T-cell (primary cell): ENCODE measurements around the gene GPC5. TPM values are rescaled to one million over a fixed set of nuclear protein-coding genes. Genes with fewer than 3 reads are reported as not detected.

ENCODE experiments used
- ATAC-seq, 4 experiments: fragments of 200-7000 bp in 3 of 4; fragments of 150-1000 bp in 1 of 4; cut with Tn5 transposase; replicated peaks in 1 of 4; 1 replicate in 3 of 4; 2 replicates in 1 of 4; pipeline ENCODE4 v1.10.0; 2021; ENCODE audit warnings: moderate library complexity in 3 of 4, mild to moderate bottlenecking in 2 of 4, moderate number of reproducible peaks in 1 of 4
- CTCF ChIA-PET, 2 donors: fragments of 300-600 bp; sonication (Branson Sonifier 250); formaldehyde crosslinking; loops; one replicate each; lab custom pipeline; 2022; ENCODE audit warnings: antibody characterized with exemption in 2 of 2; lab: Charles Lee
- POLR2A ChIA-PET, 2 donors: fragments of 300-600 bp; sonication (Branson Sonifier 250); formaldehyde crosslinking; loops; one replicate each; lab custom pipeline; 2022; ENCODE audit warnings: antibody characterized with exemption in 2 of 2; lab: Charles Lee
- DNase-seq, 35 experiments: peaks; one replicate each; pipeline versions ENCODE4 v3.0.0 to v3.0.0-alpha.2; 2013 to 2023
- H3K27ac ChIP-seq: one replicate; pipeline ENCODE4 v1.5.1; 2013; ENCODE audit warnings: low read length
- H3K27me3 ChIP-seq, 2 experiments: replicated peaks in 1 of 2; 1 replicate in 1 of 2; 2 replicates in 1 of 2; pipeline versions ENCODE4 v1.6.1 to v1.7.0; 2013; ENCODE audit warnings: low read length in 1 of 2, mixed read lengths in 1 of 2; ENCODE audit not compliant: control insufficient read depth in 2 of 2, insufficient read depth in 2 of 2; ENCODE audit errors: extremely low read depth in 1 of 2
- H3K36me3 ChIP-seq, 2 donors: 1 replicate in 1 of 2; 2 replicates in 1 of 2; pipeline versions ENCODE4 v1.6.1 to v1.7.0; 2013; ENCODE audit warnings: low read length in 1 of 2; ENCODE audit not compliant: control insufficient read depth in 2 of 2, insufficient read depth in 1 of 2; ENCODE audit errors: extremely low read depth in 1 of 2
- H3K4me1 ChIP-seq, 2 experiments: 1 replicate in 1 of 2; 2 replicates in 1 of 2; pipeline versions ENCODE4 v1.6.1 to v1.7.0; 2013; ENCODE audit warnings: low read length in 2 of 2, mixed read lengths in 1 of 2; ENCODE audit not compliant: insufficient read depth in 2 of 2, control insufficient read depth in 1 of 2; ENCODE audit errors: extremely low read depth in 1 of 2
- H3K4me3 ChIP-seq, 2 donors: 1 replicate in 1 of 2; 2 replicates in 1 of 2; pipeline versions ENCODE4 v1.5.1 to v1.7.0; 2013; ENCODE audit warnings: mild to moderate bottlenecking in 2 of 2, low read length in 1 of 2, moderate library complexity in 1 of 2; ENCODE audit not compliant: control insufficient read depth in 1 of 2; ENCODE audit errors: extremely low read depth in 1 of 2
- H3K9me3 ChIP-seq: 2 replicates; pipeline ENCODE4 v1.7.0; 2013
- H3K27ac Mint-ChIP-seq, 2 donors: one replicate each; pipeline ENCODE4 v1.8.0; 2020 to 2021; ENCODE audit warnings: mild to moderate bottlenecking in 2 of 2, mixed read lengths in 2 of 2
- H3K27me3 Mint-ChIP-seq, 2 donors: one replicate each; pipeline ENCODE4 v1.8.0; 2021 to 2022; ENCODE audit warnings: mixed read lengths in 2 of 2
- H3K36me3 Mint-ChIP-seq: one replicate; pipeline ENCODE4 v1.8.0; 2021; ENCODE audit warnings: mixed read lengths
- H3K4me1 Mint-ChIP-seq, 3 donors: one replicate each; pipeline ENCODE4 v1.8.0; 2020 to 2022; ENCODE audit warnings: mixed read lengths in 3 of 3, mild to moderate bottlenecking in 1 of 3
- H3K4me3 Mint-ChIP-seq, 3 donors: one replicate each; pipeline ENCODE4 v1.8.0; 2020 to 2022; ENCODE audit warnings: mild to moderate bottlenecking in 3 of 3, mixed read lengths in 3 of 3, moderate library complexity in 3 of 3
- H3K9me3 Mint-ChIP-seq, 3 donors: one replicate each; pipeline ENCODE4 v1.8.0; 2020 to 2022; ENCODE audit warnings: mixed read lengths in 3 of 3
- WGBS: methylation state at CpG from one replicate; pipeline ENCODE4 v1.1.5; 2013; ENCODE audit warnings: missing lambda C conversion rate; ENCODE audit not compliant: insufficient coverage; 5-methylcytosine and 5-hydroxymethylcytosine counted together
- total RNA-seq, 35 experiments: library from RNA in 6 of 35; stranded (reverse) in 6 of 35; fragments of 120-200 nt in 1 of 35; gene quantifications; one replicate each; pipeline versions ENCODE4 v1.2.1 to v1.2.4 and lab custom pipeline; 2013 to 2026

GPC5 gene
- total RNA-seq, 5 donors from 2014 or later (not counting 1 experiment from before 2014, with no cell fraction given): 0.12 to 0.39 (median 0.26) TPM

DNA sequence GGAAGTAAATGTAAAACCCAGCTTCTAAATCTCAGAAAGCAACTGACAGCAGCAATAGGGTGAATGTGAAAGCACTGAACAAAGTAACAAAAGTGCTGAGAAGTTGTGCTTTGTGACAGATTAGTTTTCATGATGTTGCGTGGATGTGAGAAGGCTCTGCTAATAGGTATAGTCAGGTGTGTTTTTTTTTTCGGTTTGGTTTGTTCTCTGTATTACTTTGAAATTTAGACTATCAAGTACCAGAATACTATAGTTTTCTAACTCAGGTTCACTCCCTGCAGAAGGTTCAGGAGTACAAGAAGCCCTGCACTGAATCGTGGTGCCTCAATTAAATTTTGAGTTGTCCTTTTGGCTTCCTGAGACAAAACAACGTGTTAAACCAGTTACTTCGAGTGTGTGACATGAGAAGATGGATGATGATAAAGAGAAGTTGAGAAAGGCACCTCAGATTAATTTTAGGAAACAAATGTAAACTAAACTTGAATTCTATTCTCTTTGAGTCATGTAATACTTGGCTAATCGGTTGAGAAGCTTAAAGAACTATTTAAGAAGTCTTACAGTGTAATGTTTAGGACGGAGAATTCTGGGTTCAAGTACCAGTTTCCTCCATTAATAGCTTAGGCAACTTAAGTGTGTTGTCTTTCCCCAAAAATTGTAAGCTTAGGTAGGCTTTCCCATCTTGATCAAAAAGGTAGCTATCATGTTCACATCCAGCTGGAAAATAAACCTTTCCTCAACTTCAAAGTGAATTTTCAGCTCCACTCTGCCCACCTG is 40.6 kb upstream of the GPC5 start:
- H3K27me3 ChIP-seq: no peaks in the 10 kb centered on the region
- no peak overlapping the region for H3K27ac ChIP-seq
- peaks cover 0 to 3% of the 10 kb centered on the region in 2 experiments for H3K4me1 ChIP-seq
- DNase-seq (no peak), ATAC-seq (no peak)
- no peak overlapping the region for H3K4me3 ChIP-seq
- ChIA-PET POLR2A (interaction anchor here in 1 of 2 donors (1.2 kb wide), 1 partner anchor 11 kb away, joined by 4 read pairs; no protein-coding TSS in a partner anchor), CTCF (interaction anchor here (0.6 to 0.7 kb wide), 3 partner anchors 8 to 48 kb away, joined by 3 read pairs; no protein-coding TSS in a partner anchor)
- WGBS: 80% methylated on average over 1 of the region's 7 CpGs
- H3K36me3 ChIP-seq: peaks cover 0 to 29% of the 10 kb centered on the region in 2 donors
- H3K9me3 ChIP-seq: no peaks in the 10 kb centered on the region
- H3K36me3 Mint-ChIP-seq: peaks cover 27% of the 10 kb centered on the region
- peak overlapping the region in 1 of 2 donors; percentile 46 for H3K27ac Mint-ChIP-seq
- H3K9me3 Mint-ChIP-seq: no peaks in the 10 kb centered on the region
- peaks cover 14 to 32% (median 17%) of the 10 kb centered on the region in 3 donors for H3K4me1 Mint-ChIP-seq
- no peak overlapping the region for H3K4me3 Mint-ChIP-seq
- H3K27me3 Mint-ChIP-seq: no peaks in the 10 kb centered on the region

DNA sequence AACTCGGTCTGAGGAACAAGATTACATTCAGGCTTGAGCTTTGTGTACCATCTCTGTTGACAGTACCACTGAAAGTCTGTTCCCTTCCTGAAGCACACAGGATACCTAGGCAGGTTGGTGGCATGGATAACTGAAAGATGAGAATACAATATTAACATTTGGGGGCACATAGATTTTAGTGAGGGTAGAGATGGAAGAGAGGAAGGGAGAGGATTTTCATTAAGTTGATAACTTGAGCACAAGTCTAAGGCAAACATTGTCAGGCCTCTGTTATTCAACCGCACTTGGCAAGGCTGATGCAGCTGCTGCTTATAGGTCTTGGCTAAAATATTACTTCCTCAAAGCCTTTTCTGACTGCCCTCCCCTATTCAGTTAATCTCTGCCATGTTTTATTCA is 40.0 kb upstream of the GPC5 start:
- whole genome bisulfite sequencing: 67% methylated on average over 1 of the region's 2 CpGs
- Mint-ChIP-seq H3K4me1 (peaks cover 13 to 32% (median 14%) of the 10 kb centered on the region in 3 donors), H3K27ac (peak overlapping the region; percentile 33 to 46), H3K27me3 (no peaks in the 10 kb centered on the region), H3K36me3 (peaks cover 23% of the 10 kb centered on the region), H3K9me3 (no peaks in the 10 kb centered on the region), H3K4me3 (no peak overlapping the region)
- DNase-seq (no peak), ATAC-seq (no peak)
- Histone ChIP-seq H3K9me3 (no peaks in the 10 kb centered on the region), H3K27ac (no peak overlapping the region), H3K4me1 (peaks cover 0 to 3% of the 10 kb centered on the region in 2 experiments), H3K36me3 (peaks cover 0 to 25% of the 10 kb centered on the region in 2 donors), H3K27me3 (no peaks in the 10 kb centered on the region), H3K4me3 (no peak overlapping the region)
- CTCF ChIA-PET: interaction anchor here (0.7 kb wide), 2 partner anchors 9 to 10 kb away, joined by 3 read pairs; no protein-coding TSS in a partner anchor
- POLR2A ChIA-PET: interaction anchor here in 1 of 2 donors (1.2 kb wide), 1 partner anchor 11 kb away, joined by 4 read pairs; no protein-coding TSS in a partner anchor

DNA sequence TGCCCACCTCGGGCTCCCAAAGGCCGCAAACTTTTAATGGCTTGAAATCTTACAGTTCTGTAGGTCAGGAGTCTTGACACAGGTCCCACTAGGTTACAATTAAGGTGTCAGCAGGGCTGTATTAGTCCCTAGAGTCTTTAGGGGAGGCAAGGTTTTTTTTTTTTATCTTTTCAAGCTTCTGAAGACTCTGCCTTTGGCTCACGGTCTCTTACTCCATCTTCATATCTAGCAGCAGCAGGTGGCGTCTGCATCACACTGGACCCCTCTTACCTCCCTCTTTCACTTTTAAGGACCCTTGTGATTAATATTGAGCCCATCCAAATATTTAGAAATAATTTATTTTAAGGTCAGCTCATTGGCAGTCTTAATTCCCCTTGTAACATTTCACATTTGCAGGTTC is 39.3 kb upstream of the GPC5 start:
- no peak overlapping the region for H3K4me3 ChIP-seq
- CTCF ChIA-PET: interaction anchor here in 1 of 2 donors (0.9 kb wide), 1 partner anchor 32 kb away, joined by 3 read pairs; no protein-coding TSS in a partner anchor
- WGBS: 100% methylated on average over 2 of the region's 4 CpGs
- H3K27me3 ChIP-seq: no peaks in the 10 kb centered on the region
- H3K27ac ChIP-seq: no peak overlapping the region
- no peaks in the 10 kb centered on the region for H3K9me3 ChIP-seq
- DNase-seq (no peak), ATAC-seq (no peak)
- POLR2A ChIA-PET: no interaction called here
- no peak overlapping the region for H3K4me3 Mint-ChIP-seq
- H3K27me3 Mint-ChIP-seq: no peaks in the 10 kb centered on the region
- H3K4me1 ChIP-seq: peaks cover 0 to 3% of the 10 kb centered on the region in 2 experiments
- peaks cover 17% of the 10 kb centered on the region for H3K36me3 Mint-ChIP-seq
- no peak overlapping the region for H3K27ac Mint-ChIP-seq
- H3K4me1 Mint-ChIP-seq: peaks cover 11 to 32% (median 14%) of the 10 kb centered on the region in 3 donors
- H3K9me3 Mint-ChIP-seq: no peaks in the 10 kb centered on the region
- peaks cover 0 to 18% of the 10 kb centered on the region in 2 donors for H3K36me3 ChIP-seq

DNA sequence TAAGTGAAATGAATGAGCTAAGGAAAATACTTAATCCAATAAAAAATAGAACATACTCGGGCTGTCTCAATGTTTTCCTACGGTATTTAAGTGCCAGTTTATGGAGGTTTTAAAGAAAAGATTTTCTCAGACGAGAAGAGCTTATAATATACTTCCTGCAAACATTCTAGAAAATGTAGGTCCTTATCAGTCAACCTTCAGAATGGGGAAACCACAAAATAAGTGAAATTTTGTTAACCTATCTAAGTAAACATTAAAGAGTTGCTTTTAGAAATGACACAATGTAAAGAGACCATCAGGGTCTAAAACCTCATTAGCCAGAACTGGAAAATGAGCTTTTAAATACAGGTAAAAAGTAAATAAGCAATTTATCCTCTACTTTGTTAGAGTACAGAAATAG is 38.8 kb upstream of the GPC5 start:
- Mint-ChIP-seq H3K9me3 (no peaks in the 10 kb centered on the region), H3K27me3 (no peaks in the 10 kb centered on the region), H3K4me3 (no peak overlapping the region), H3K36me3 (peaks cover 12% of the 10 kb centered on the region), H3K4me1 (peaks cover 11 to 32% (median 14%) of the 10 kb centered on the region in 3 donors), H3K27ac (no peak overlapping the region)
- no CpG with 5 or more reads among the region's 3 CpGs for WGBS
- ATAC-seq (no peak), DNase-seq (no peak)
- Histone ChIP-seq H3K27ac (no peak overlapping the region), H3K27me3 (no peaks in the 10 kb centered on the region), H3K4me1 (peaks cover 0 to 3% of the 10 kb centered on the region in 2 experiments), H3K9me3 (no peaks in the 10 kb centered on the region), H3K36me3 (peaks cover 0 to 16% of the 10 kb centered on the region in 2 donors), H3K4me3 (no peak overlapping the region)
- ChIA-PET CTCF (interaction anchor here (0.9 to 1.0 kb wide), 2 partner anchors 13 to 33 kb away, joined by 3 read pairs; no protein-coding TSS in a partner anchor), POLR2A (no interaction called here)

DNA sequence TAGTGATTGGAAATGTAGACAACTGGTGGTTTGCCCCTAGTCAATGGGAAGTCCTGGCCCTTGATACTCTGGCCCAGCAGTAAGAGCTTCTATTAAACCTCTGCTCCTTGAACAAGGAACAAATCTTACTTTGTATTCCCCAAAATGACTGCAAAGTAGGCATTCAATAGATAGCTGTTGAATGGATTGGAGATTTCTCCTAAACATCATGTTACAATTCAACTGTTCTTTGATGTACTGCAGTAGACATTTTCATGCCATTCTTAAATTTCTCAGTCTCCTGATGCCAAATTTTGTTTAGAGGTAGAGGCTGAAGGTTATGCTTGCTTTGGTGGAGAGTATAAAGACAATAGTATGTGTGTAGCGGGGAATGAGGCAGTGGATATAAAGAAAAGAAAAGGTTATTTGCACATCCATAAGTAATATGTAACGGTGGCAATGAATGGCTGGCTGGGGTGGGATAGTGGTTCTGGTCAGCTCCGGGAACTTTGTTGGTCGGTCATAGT is 38.1 kb upstream of the GPC5 start:
- Mint-ChIP-seq H3K27me3 (no peaks in the 10 kb centered on the region), H3K4me1 (peaks cover 11 to 32% (median 14%) of the 10 kb centered on the region in 3 donors), H3K27ac (no peak overlapping the region), H3K36me3 (peaks cover 6% of the 10 kb centered on the region), H3K9me3 (no peaks in the 10 kb centered on the region), H3K4me3 (no peak overlapping the region)
- Histone ChIP-seq H3K36me3 (peaks cover 0 to 10% of the 10 kb centered on the region in 2 donors), H3K4me3 (no peak overlapping the region), H3K27ac (no peak overlapping the region), H3K9me3 (no peaks in the 10 kb centered on the region), H3K4me1 (peaks cover 0 to 3% of the 10 kb centered on the region in 2 experiments), H3K27me3 (no peaks in the 10 kb centered on the region)
- DNase-seq: no peak
- no peak for ATAC-seq
- ChIA-PET POLR2A (no interaction called here), CTCF (interaction anchor here in 1 of 2 donors (1.0 kb wide), 1 partner anchor 12 kb away, joined by 3 read pairs; no protein-coding TSS in a partner anchor)
- WGBS: 97% methylated on average over 4 of the region's 4 CpGs

DNA sequence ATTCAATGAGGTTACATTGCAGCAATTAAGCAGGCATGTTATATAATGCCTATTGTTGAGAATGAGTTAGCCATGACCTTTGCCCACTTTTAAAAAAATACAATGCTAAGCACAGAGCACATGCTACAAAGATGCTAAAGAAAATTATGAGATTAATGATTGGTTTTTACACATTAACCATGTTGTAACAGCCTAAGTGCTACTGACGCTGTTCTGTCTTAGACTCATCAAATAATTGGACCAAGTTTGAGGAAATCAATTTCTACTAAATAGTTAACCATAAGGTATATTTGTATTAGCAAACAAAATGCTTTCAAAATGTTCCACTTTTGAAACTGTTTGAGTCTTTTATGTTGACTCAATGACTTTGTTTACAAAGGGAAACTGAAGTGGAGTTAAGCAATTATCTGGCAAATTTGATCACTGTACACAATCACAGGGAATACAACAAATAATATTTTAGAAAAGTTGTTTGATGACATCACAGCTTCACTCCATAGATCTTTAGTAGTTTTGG is 36.6 kb upstream of the GPC5 start:
- no peaks in the 10 kb centered on the region for H3K27me3 ChIP-seq
- no peak overlapping the region for H3K27ac ChIP-seq
- no peak for ATAC-seq
- peaks cover 0 to 5% of the 10 kb centered on the region in 2 donors for H3K36me3 ChIP-seq
- H3K4me3 Mint-ChIP-seq: no peak overlapping the region
- no peaks in the 10 kb centered on the region for H3K9me3 ChIP-seq
- H3K36me3 Mint-ChIP-seq: no peaks in the 10 kb centered on the region
- H3K4me3 ChIP-seq: no peak overlapping the region
- H3K4me1 Mint-ChIP-seq: peaks cover 11 to 22% (median 14%) of the 10 kb centered on the region in 3 donors
- CTCF ChIA-PET: no interaction called here
- no peaks in the 10 kb centered on the region for H3K27me3 Mint-ChIP-seq
- no CpG with 5 or more reads among the region's 1 CpG for WGBS
- H3K4me1 ChIP-seq: peaks cover 0 to 3% of the 10 kb centered on the region in 2 experiments
- no peak overlapping the region for H3K27ac Mint-ChIP-seq
- H3K9me3 Mint-ChIP-seq: no peaks in the 10 kb centered on the region
- no peak for DNase-seq
- POLR2A ChIA-PET: no interaction called here
